ENCODE data around the gene OSBPL8. TPM values are rescaled to one million over a fixed set of nuclear protein-coding genes. Genes with fewer than 3 reads are reported as not detected.

The OSBPL8 gene
- total and polyA plus RNA-seq, 9 of the 15 experiments (the other 6 are each of a cell fraction or from before 2014, with no cell fraction given) = 17.4 to 82.7 (median 42.8) TPM

- no peak for TF ChIP-seq ZNF398 (CRISPR knock-in tag; IDR thresholded peaks at IDR 0.05)
- TF ChIP-seq ZBTB2 (IDR thresholded peaks at IDR 0.05) = no peak
- peak; percentile 69 for TF ChIP-seq EP300 (IDR thresholded peaks at IDR 0.05; ENCODE audit: low read length)
- TF ChIP-seq ZBTB8A (IDR thresholded peaks at IDR 0.05; ENCODE audit: partially characterized antibody) = no peak
- TF ChIP-seq, protein P1, sequence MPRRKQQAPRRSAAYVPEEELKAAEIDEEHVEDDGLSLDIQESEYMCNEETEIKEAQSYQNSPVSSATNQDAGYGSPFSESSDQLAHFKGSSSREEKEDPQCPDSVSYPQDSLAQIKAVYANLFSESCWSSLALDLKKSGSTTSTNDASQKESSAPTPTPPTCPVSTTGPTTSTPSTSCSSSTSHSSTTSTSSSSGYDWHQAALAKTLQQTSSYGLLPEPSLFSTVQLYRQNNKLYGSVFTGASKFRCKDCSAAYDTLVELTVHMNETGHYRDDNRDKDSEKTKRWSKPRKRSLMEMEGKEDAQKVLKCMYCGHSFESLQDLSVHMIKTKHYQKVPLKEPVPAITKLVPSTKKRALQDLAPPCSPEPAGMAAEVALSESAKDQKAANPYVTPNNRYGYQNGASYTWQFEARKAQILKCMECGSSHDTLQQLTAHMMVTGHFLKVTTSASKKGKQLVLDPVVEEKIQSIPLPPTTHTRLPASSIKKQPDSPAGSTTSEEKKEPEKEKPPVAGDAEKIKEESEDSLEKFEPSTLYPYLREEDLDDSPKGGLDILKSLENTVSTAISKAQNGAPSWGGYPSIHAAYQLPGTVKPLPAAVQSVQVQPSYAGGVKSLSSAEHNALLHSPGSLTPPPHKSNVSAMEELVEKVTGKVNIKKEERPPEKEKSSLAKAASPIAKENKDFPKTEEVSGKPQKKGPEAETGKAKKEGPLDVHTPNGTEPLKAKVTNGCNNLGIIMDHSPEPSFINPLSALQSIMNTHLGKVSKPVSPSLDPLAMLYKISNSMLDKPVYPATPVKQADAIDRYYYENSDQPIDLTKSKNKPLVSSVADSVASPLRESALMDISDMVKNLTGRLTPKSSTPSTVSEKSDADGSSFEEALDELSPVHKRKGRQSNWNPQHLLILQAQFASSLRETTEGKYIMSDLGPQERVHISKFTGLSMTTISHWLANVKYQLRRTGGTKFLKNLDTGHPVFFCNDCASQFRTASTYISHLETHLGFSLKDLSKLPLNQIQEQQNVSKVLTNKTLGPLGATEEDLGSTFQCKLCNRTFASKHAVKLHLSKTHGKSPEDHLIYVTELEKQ (CRISPR knock-in tag; IDR thresholded peaks at IDR 0.05) = no peak
- no peak for TF ChIP-seq SP1 (CRISPR knock-in tag; IDR thresholded peaks at IDR 0.05)
- peak; percentile 68; the same call in 1 of the 2 replicates for TF ChIP-seq SMAD3 (CRISPR knock-in tag; conservative IDR thresholded peaks at IDR 0.05)
- no peak for TF ChIP-seq PHB2 (IDR thresholded peaks at IDR 0.05; ENCODE audit: low read depth)
- TF ChIP-seq HMG20A (CRISPR knock-in tag; conservative IDR thresholded peaks at IDR 0.05) = no peak
- TF ChIP-seq NCOR1 (IDR thresholded peaks at IDR 0.05) = peak; percentile 73
- TF ChIP-seq ZBTB9 (CRISPR knock-in tag; IDR thresholded peaks at IDR 0.05) = no peak
- no peak for TF ChIP-seq RNF219 (CRISPR knock-in tag; IDR thresholded peaks at IDR 0.05)
- TF ChIP-seq SRSF9 (IDR thresholded peaks at IDR 0.05; ENCODE audit: borderline replicate concordance, low read depth, low read length) = no peak
- no peak for TF ChIP-seq GTF2F1 (IDR thresholded peaks at IDR 0.05; ENCODE audit: low read depth, low read length)
- TF ChIP-seq, protein P2, sequence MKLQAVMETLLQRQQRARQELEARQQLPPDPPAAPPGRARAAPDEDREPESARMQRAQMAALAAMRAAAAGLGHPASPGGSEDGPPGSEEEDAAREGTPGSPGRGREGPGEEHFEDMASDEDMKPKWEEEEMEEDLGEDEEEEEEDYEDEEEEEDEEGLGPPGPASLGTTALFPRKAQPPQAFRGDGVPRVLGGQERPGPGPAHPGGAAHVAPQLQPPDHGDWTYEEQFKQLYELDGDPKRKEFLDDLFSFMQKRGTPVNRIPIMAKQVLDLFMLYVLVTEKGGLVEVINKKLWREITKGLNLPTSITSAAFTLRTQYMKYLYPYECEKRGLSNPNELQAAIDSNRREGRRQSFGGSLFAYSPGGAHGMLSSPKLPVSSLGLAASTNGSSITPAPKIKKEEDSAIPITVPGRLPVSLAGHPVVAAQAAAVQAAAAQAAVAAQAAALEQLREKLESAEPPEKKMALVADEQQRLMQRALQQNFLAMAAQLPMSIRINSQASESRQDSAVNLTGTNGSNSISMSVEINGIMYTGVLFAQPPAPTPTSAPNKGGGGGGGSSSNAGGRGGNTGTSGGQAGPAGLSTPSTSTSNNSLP (IDR thresholded peaks at IDR 0.05; ENCODE audit: borderline replicate concordance, low read depth, low read length) = peak; percentile 69
Measured at GRCh38 chr12:76551482-76551888, 8.1 kb downstream of the OSBPL8 start (continued).
